ENCODE measurements around the gene DCN.

GRCh38 chr12:91188778-91189177 is 6.2 kb upstream of the DCN start:
- TF ChIP-seq CTCF (IDR thresholded peaks at IDR 0.05) (no peak), POLR2A (IDR thresholded peaks at IDR 0.05) (no peak)
